ENCODE results near the gene CHD6. TPM values are rescaled to one million over a fixed set of nuclear protein-coding genes. Genes with fewer than 3 reads are reported as not detected.
A peak's percentile ranks its signal among the peaks of the same experiment; 100 is the strongest.

The CHD6 gene
- total and polyA plus RNA-seq, 8 donors, result 9.8 to 32.6 (median 19.5) TPM

GRCh38 chr20:41592516-41593216 lies 25.5 kb downstream of the CHD6 start:
- peaks cover 0 to 3% (median 0%) of the 10 kb centered on the region in 3 donors for H3K4me1 ChIP-seq
- FAIRE-seq (no peak), DNase-seq (no peak), ATAC-seq (no peak)
- intact Hi-C loops (cut with DNase I), result no loop called here
- no peak for TF ChIP-seq CTCF (IDR thresholded peaks at IDR 0.05)
- 87 to 89% methylated on average over 3 of the region's 3 CpGs for WGBS, 2 donors
- no peaks in the 10 kb centered on the region for H3K27me3 ChIP-seq
- H3K9me3 ChIP-seq, result no peaks in the 10 kb centered on the region
- H3K27ac ChIP-seq, result no peak overlapping the region
- H3K36me3 ChIP-seq, result no peaks in the 10 kb centered on the region
- no peak overlapping the region for H3K4me3 ChIP-seq

- H3K36me3 ChIP-seq, result peaks cover 0 to 5% (median 0%) of the 10 kb centered on the region in 3 donors
- no peaks in the 10 kb centered on the region for H3K9me3 ChIP-seq
- FAIRE-seq (no peak), DNase-seq (no peak), ATAC-seq (no peak)
- TF ChIP-seq CTCF (IDR thresholded peaks at IDR 0.05), result peak in 1 of 4 donors; percentile 0
- WGBS, 2 donors, result 94 to 95% methylated on average over 3 of the region's 3 CpGs
- H3K27ac ChIP-seq, result no peak overlapping the region
- H3K4me1 ChIP-seq, result peaks cover 0 to 3% (median 0%) of the 10 kb centered on the region in 3 donors
- intact Hi-C loops (cut with DNase I), result no loop called here
- no peaks in the 10 kb centered on the region for H3K27me3 ChIP-seq
- no peak overlapping the region for H3K4me3 ChIP-seq
These were observed 30.2 kb downstream of the CHD6 start for GRCh38 chr20:41587956-41588355.

GRCh38 chr20:41587523-41587922 lies 30.7 kb downstream of the CHD6 start:
- Histone ChIP-seq H3K27ac (no peak overlapping the region), H3K27me3 (no peaks in the 10 kb centered on the region), H3K4me3 (no peak overlapping the region), H3K4me1 (no peaks in the 10 kb centered on the region), H3K9me3 (no peaks in the 10 kb centered on the region), H3K36me3 (peaks cover 0 to 5% (median 0%) of the 10 kb centered on the region in 3 donors)
- ATAC-seq (no peak), FAIRE-seq (no peak), DNase-seq (no peak)
- intact Hi-C loops (cut with DNase I), result no loop called here
- WGBS, 2 donors, result 89 to 91% methylated on average over 2 of the region's 2 CpGs
- TF ChIP-seq CTCF (IDR thresholded peaks at IDR 0.05), result peak in 1 of 4 donors; percentile 4

- FAIRE-seq (no peak), DNase-seq (no peak), ATAC-seq (no peak)
- no peaks in the 10 kb centered on the region for H3K27me3 ChIP-seq
- H3K36me3 ChIP-seq, result peaks cover 0 to 5% (median 0%) of the 10 kb centered on the region in 3 donors
- peaks cover 0 to 4% (median 0%) of the 10 kb centered on the region in 3 donors for H3K4me1 ChIP-seq
- 82 to 98% methylated on average over 1 of the region's 1 CpG for WGBS, 2 donors
- intact Hi-C loops (cut with DNase I), result no loop called here
- no peak overlapping the region for H3K4me3 ChIP-seq
- no peak for TF ChIP-seq CTCF (IDR thresholded peaks at IDR 0.05)
- H3K9me3 ChIP-seq, result no peaks in the 10 kb centered on the region
- no peak overlapping the region for H3K27ac ChIP-seq
These were observed 31.4 kb downstream of the CHD6 start for GRCh38 chr20:41586772-41587171.

GRCh38 chr20:41580350-41580749 lies 37.8 kb downstream of the CHD6 start:
- no peak for DNase-seq

More at GRCh38 chr20:41580350-41580749, 37.8 kb downstream of the CHD6 start:
- WGBS, 2 donors, result 58 to 61% methylated on average over 2 of the region's 2 CpGs
- no peaks in the 10 kb centered on the region for H3K27me3 ChIP-seq
- H3K36me3 ChIP-seq, result no peaks in the 10 kb centered on the region
- no peak for TF ChIP-seq CTCF (IDR thresholded peaks at IDR 0.05)
- intact Hi-C loops (cut with DNase I), result no loop called here
- FAIRE-seq, result no peak
- no peaks in the 10 kb centered on the region for H3K9me3 ChIP-seq
- peaks cover 21 to 24% (median 21%) of the 10 kb centered on the region in 3 donors for H3K4me1 ChIP-seq
- no peak overlapping the region for H3K27ac ChIP-seq
- H3K4me3 ChIP-seq, result no peak overlapping the region
- ATAC-seq, result peak in 1 of 4 donors; percentile 19

All from pancreas (tissue), 10 donors.